HEK293 (cell line): ENCODE data around the gene EXOSC7.

Source experiments
- CTCF ChIA-PET: fragments of 350-600 bp; formaldehyde crosslinking; extraction: SDS; loops from one replicate; lab custom pipeline; 2021; ENCODE audit warnings: antibody characterized with exemption; lab: Yijun Ruan, JAX
- POLR2A ChIA-PET: fragments of 300-600 bp; formaldehyde crosslinking; extraction: SDS; loops from one replicate; lab custom pipeline; 2020; ENCODE audit warnings: antibody characterized with exemption, inconsistent platforms; lab: Yijun Ruan, JAX
- H3K27ac ChIP-seq: fragments of 200-500 bp; sonication (Bioruptor generic); 2 replicates; pipeline ENCODE4 v1.5.1; 2014; ENCODE audit warnings: low read depth, low read length, control low read depth, inconsistent platforms; ENCODE audit errors: extremely low read depth
- H3K36me3 ChIP-seq, 2 experiments: fragments of 200-500 bp in 1 of 2; sonication (Bioruptor generic) in 1 of 2; 1 replicate in 1 of 2; 2 replicates in 1 of 2; pipeline ENCODE4 v1.5.1; 2014 to 2017; ENCODE audit warnings: inconsistent platforms in 2 of 2, low read length in 2 of 2; ENCODE audit not compliant: control insufficient read depth in 2 of 2, insufficient read depth in 1 of 2
- H3K4me1 ChIP-seq: fragments of 200-500 bp; sonication (Bioruptor generic); 2 replicates; pipeline ENCODE4 v1.5.1; 2014; ENCODE audit warnings: mild to moderate bottlenecking, low read length, inconsistent platforms; ENCODE audit not compliant: control insufficient read depth, insufficient read depth
- H3K4me3 ChIP-seq: 2 replicates; pipeline ENCODE4 v1.5.1; 2011; ENCODE audit warnings: low read depth, mild to moderate bottlenecking, control low read depth, low read length, moderate library complexity
- H3K9me3 ChIP-seq: fragments of 200-500 bp; sonication (Bioruptor generic); 2 replicates; pipeline ENCODE4 v1.5.1; 2014; ENCODE audit warnings: low read depth, low read length, inconsistent platforms; ENCODE audit not compliant: control insufficient read depth, insufficient read depth
- ELK4 ChIP-seq: IDR thresholded peaks from 2 replicates; pipeline ENCODE4 v1.6.1; 2011; ENCODE audit warnings: mild to moderate bottlenecking, low read depth, low read length, borderline replicate concordance
- GLIS1 ChIP-seq: fragments of 450-650 bp; formaldehyde crosslinking; IDR thresholded peaks from 2 replicates; pipeline ENCODE4 v1.5.1; 2016; ENCODE audit warnings: missing biosample characterization, missing genetic modification characterization
- GLIS2 ChIP-seq: fragments of 450-650 bp; formaldehyde crosslinking; IDR thresholded peaks from 2 replicates; pipeline ENCODE4 v1.5.1; 2016; ENCODE audit warnings: missing biosample characterization, missing genetic modification characterization
- HIC1 ChIP-seq: fragments of 450-650 bp; formaldehyde crosslinking; IDR thresholded peaks from 2 replicates; pipeline ENCODE4 v1.5.1; 2016; ENCODE audit warnings: missing biosample characterization, missing genetic modification characterization
- HOXA7 ChIP-seq: sonication (generic); formaldehyde crosslinking; IDR thresholded peaks from 2 replicates; pipeline ENCODE4 v1.8.1; 2022; ENCODE audit warnings: missing genetic modification reagents, borderline replicate concordance
- PATZ1 ChIP-seq: fragments of 450-650 bp; formaldehyde crosslinking; IDR thresholded peaks from 2 replicates; pipeline ENCODE4 v1.5.1; 2016; ENCODE audit warnings: missing biosample characterization, missing genetic modification characterization
- SCRT2 ChIP-seq: fragments of 450-650 bp; formaldehyde crosslinking; IDR thresholded peaks from 2 replicates; pipeline ENCODE4 v1.5.1; 2016; ENCODE audit warnings: missing biosample characterization, missing genetic modification characterization
- ZBTB1 ChIP-seq: fragments of 450-650 bp; formaldehyde crosslinking; IDR thresholded peaks from 2 replicates; pipeline ENCODE4 v1.5.1; 2016; ENCODE audit warnings: missing biosample characterization, missing genetic modification characterization
- ZNF19 ChIP-seq: fragments of 450-650 bp; formaldehyde crosslinking; IDR thresholded peaks from 2 replicates; pipeline ENCODE4; 2016; ENCODE audit warnings: missing biosample characterization, missing genetic modification characterization, low read depth
- ZNF280D ChIP-seq: fragments of 450-650 bp; formaldehyde crosslinking; IDR thresholded peaks from 2 replicates; pipeline ENCODE4 v1.5.1; 2016; ENCODE audit warnings: missing biosample characterization, missing genetic modification characterization
- ZNF335 ChIP-seq: fragments of 450-650 bp; formaldehyde crosslinking; conservative IDR thresholded peaks from 2 replicates; pipeline ENCODE4 v1.5.1; 2016; ENCODE audit warnings: missing biosample characterization, missing genetic modification characterization
- ZNF433 ChIP-seq: fragments of 450-650 bp; formaldehyde crosslinking; IDR thresholded peaks from 2 replicates; pipeline ENCODE4 v1.5.1; 2016; ENCODE audit warnings: missing biosample characterization, missing genetic modification characterization, low read depth
- ZNF48 ChIP-seq: fragments of 450-650 bp; formaldehyde crosslinking; IDR thresholded peaks from 2 replicates; pipeline ENCODE4 v1.5.1; 2016; ENCODE audit warnings: missing biosample characterization, missing genetic modification characterization
- ZNF529 ChIP-seq: fragments of 450-650 bp; formaldehyde crosslinking; IDR thresholded peaks from 2 replicates; pipeline ENCODE4 v1.5.1; 2017; ENCODE audit warnings: missing genetic modification characterization, missing biosample characterization; ENCODE audit not compliant: insufficient replicate concordance
- ZNF530 ChIP-seq: fragments of 450-650 bp; formaldehyde crosslinking; IDR thresholded peaks from 2 replicates; pipeline ENCODE4 v1.5.1; 2016; ENCODE audit warnings: low read depth, missing biosample characterization, missing genetic modification characterization
- ZNF560 ChIP-seq: fragments of 450-650 bp; formaldehyde crosslinking; IDR thresholded peaks from 2 replicates; pipeline ENCODE4 v1.5.1; 2017; ENCODE audit warnings: missing biosample characterization, missing genetic modification characterization, borderline replicate concordance
- ZNF624 ChIP-seq: fragments of 450-650 bp; formaldehyde crosslinking; IDR thresholded peaks from 2 replicates; pipeline ENCODE4 v1.5.1; 2017; ENCODE audit warnings: missing biosample characterization, missing genetic modification characterization
- ZNF701 ChIP-seq: fragments of 450-650 bp; formaldehyde crosslinking; IDR thresholded peaks from 2 replicates; pipeline ENCODE4 v1.5.1; 2016; ENCODE audit warnings: missing biosample characterization, missing genetic modification characterization

The EXOSC7 gene

GRCh38 chr3:45003406-45003805 lies 27.4 kb downstream of the EXOSC7 start (continued):
- TF ChIP-seq PATZ1 (tag by site-specific recombination) (no peak), ELK4 (no peak)

DNA sequence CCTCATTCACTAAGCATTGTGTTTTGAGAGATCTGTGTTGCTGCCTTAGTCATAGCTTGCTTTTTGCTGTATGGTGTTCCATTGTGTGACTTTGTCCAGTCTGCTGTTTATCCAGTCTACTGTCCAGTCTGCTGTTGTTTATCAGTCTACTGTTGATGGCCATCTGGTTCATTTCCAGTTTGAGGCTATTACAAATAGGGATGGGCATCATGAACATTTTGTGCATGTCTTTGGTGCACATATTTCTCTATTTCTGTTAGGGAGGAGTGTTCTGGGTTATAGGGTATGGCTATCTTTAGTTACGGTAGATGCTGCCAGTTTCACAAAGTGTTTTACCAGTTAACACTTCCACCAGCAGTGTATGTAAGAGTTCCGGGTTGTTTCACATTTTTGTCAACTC lies 27.8 kb downstream of the EXOSC7 start:
- Histone ChIP-seq H3K4me3 (no peak overlapping the region), H3K4me1 (no peaks in the 10 kb centered on the region), H3K27ac (no peak overlapping the region), H3K36me3 (peaks cover 0 to 85% of the 10 kb centered on the region in 2 experiments; a peak in 1 of 3 replicates), H3K9me3 (no peaks in the 10 kb centered on the region)
- POLR2A ChIA-PET = interaction anchor here (0.7 kb wide), 1 partner anchor 484 kb away, joined by 3 read pairs; no protein-coding TSS in a partner anchor
- TF ChIP-seq SCRT2 (tag by site-specific recombination) = no peak
- TF ChIP-seq HOXA7 = no peak
- no peak for TF ChIP-seq ZNF624 (tag by site-specific recombination)
- TF ChIP-seq GLIS1 (tag by site-specific recombination) = no peak
- no peak for TF ChIP-seq ZNF335 (tag by site-specific recombination)
- no peak for TF ChIP-seq ZNF529 (tag by site-specific recombination)
- TF ChIP-seq ZNF560 (tag by site-specific recombination) = no peak
- TF ChIP-seq ZNF433 (tag by site-specific recombination) = no peak
- TF ChIP-seq ZNF19 (tag by site-specific recombination) = no peak
- TF ChIP-seq ZNF48 (tag by site-specific recombination) = no peak
- TF ChIP-seq ZBTB1 (tag by site-specific recombination) = no peak
- TF ChIP-seq GLIS2 (tag by site-specific recombination) = no peak
- no peak for TF ChIP-seq HIC1 (tag by site-specific recombination)
- no peak for TF ChIP-seq ZNF530 (tag by site-specific recombination)
- CTCF ChIA-PET = no interaction called here

GRCh38 chr3:45007091-45007490 lies 31.0 kb downstream of the EXOSC7 start:
- TF ChIP-seq ZNF701 (tag by site-specific recombination) (no peak), ZNF280D (tag by site-specific recombination) (no peak)
- H3K27ac ChIP-seq = no peak overlapping the region
- CTCF ChIA-PET = no interaction called here
- H3K36me3 ChIP-seq = peaks cover 0 to 58% of the 10 kb centered on the region in 2 experiments; a peak in 1 of 3 replicates
- H3K4me3 ChIP-seq = no peak overlapping the region
- no peaks in the 10 kb centered on the region for H3K9me3 ChIP-seq
- POLR2A ChIA-PET = no interaction called here
- no peaks in the 10 kb centered on the region for H3K4me1 ChIP-seq
